GM12873 (cell line): Measurements from ENCODE around the gene MSANTD1.

ENCODE experiments used
- CTCF ChIP-seq: IDR thresholded peaks from 2 replicates; pipeline ENCODE4 v1.5.1; 2012; ENCODE audit warnings: low read depth, mild to moderate bottlenecking, moderate library complexity, low read length, control low read depth; ENCODE audit not compliant: insufficient read depth; ENCODE audit errors: missing control alignments

MSANTD1 gene

GRCh38 chr4:3212391-3213105 lies 36.4 kb upstream of the MSANTD1 start:
- no peak for TF ChIP-seq CTCF

DNA sequence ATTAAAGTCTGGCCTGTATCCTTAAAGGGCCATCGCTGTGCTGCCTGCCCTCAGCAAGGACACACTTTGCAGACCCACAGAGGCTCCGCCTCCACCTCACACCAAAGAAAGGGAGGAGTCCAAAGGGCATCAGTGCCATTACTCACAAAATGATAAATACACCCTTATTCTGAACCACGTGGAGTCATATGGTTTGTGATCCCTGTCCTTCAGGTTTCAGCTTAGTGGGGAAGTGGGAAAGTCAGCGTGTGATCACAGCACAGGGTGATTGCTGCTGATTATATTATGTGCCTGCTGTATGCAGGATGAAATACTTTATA lies 35.9 kb upstream of the MSANTD1 start:
- TF ChIP-seq CTCF = no peak

DNA sequence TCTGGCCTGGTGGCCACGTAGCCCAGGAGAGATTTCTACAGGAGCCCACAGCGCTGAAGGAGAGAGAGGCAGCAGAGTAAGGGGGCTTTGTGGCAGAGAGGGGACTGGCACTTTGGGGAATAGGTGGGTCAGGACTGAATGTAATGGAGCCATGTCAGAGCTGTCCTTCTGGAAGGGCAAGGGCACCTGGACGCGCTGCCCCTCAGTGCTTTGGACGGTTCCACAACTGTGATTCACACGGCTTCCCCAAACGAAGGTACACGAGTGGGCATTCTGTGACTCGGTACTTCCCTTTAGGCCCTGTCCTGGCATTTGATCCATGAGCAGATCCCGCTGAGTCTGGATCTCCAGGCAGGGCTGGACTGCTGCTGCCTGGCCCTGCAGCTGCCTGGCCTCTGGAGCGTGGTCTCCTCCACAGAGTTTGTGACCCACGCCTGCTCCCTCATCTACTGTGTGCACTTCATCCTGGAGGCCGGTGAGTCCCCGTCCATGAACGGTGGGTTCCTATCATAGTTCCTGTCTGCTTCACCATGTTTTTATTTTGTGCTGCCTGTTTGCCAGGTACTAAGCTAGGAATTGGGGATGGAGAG lies 35.2 kb upstream of the MSANTD1 start:
- TF ChIP-seq CTCF = no peak

- TF ChIP-seq CTCF = no peak
These were observed 33.7 kb upstream of the MSANTD1 start for GRCh38 chr4:3215256-3215655.

DNA sequence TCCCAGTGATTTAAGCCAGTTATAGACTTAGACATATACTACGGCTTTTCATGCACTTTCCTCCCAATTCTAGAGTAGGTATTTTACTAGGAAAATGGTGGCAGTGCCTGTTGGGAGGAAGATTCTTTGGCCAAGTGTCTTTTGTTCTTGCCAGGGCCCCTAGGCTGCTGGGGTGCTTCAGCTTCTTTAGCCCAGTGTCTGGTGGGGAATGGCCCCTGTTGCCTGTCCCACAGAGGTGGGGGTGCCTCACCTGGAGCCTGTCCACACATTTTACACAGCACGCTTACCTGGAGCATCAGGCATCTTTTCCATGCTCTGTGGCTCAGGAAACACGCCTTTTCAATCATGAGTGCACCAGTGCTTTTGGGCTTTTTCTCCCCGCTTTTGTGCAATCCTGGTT lies 33.2 kb upstream of the MSANTD1 start:
- no peak for TF ChIP-seq CTCF

GRCh38 chr4:3217266-3217665 lies 31.7 kb upstream of the MSANTD1 start:
- no peak for TF ChIP-seq CTCF

DNA sequence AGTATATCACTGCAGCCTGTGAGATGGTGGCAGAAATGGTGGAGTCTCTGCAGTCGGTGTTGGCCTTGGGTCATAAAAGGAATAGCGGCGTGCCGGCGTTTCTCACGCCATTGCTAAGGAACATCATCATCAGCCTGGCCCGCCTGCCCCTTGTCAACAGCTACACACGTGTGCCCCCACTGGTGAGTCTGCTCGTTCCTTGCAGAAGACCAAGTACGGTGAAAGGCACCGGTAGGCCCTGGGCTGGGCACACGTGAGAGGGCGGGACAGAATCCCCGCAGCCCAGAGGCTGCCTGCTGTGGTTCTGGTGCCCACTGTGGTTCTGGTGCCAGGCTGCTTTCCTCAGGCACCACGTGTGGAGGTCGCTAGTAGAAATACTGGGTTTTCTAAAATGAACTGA lies 31.2 kb upstream of the MSANTD1 start:
- no peak for TF ChIP-seq CTCF
